Central memory CD8-positive, alpha-beta T cell (primary cell): Measurements from ENCODE around the gene LSAMP.

ENCODE experiments used
- ATAC-seq: fragments of 150-1000 bp; cut with Tn5 transposase; replicated peaks from 2 replicates; pipeline ENCODE4 v1.10.0; 2022; ENCODE audit warnings: mild to moderate bottlenecking, moderate FRiP score, moderate number of reproducible peaks; ENCODE audit not compliant: poor library complexity, severe bottlenecking; ENCODE audit errors: extremely low read depth
- DNase-seq, 2 donors: peaks; one replicate each; pipeline ENCODE4 v3.0.0; 2021; ENCODE audit warnings: low spot score in 2 of 2
- H3K27ac Mint-ChIP-seq: one replicate; pipeline ENCODE4 v1.8.0; 2022; ENCODE audit warnings: low read depth, mild to moderate bottlenecking, moderate library complexity, mixed read lengths
- H3K27me3 Mint-ChIP-seq: one replicate; pipeline ENCODE4 v1.8.0; 2022; ENCODE audit warnings: mixed read lengths
- H3K36me3 Mint-ChIP-seq: one replicate; pipeline ENCODE4 v1.8.0; 2022; ENCODE audit warnings: mild to moderate bottlenecking, moderate library complexity, mixed read lengths; ENCODE audit not compliant: insufficient read depth
- H3K4me1 Mint-ChIP-seq: one replicate; pipeline ENCODE4 v1.8.0; 2022; ENCODE audit warnings: mixed read lengths
- H3K4me3 Mint-ChIP-seq: one replicate; pipeline ENCODE4 v1.8.0; 2022; ENCODE audit warnings: mild to moderate bottlenecking, moderate library complexity, mixed read lengths
- H3K9me3 Mint-ChIP-seq: one replicate; pipeline ENCODE4 v1.8.0; 2022; ENCODE audit warnings: mixed read lengths

The LSAMP gene

DNA sequence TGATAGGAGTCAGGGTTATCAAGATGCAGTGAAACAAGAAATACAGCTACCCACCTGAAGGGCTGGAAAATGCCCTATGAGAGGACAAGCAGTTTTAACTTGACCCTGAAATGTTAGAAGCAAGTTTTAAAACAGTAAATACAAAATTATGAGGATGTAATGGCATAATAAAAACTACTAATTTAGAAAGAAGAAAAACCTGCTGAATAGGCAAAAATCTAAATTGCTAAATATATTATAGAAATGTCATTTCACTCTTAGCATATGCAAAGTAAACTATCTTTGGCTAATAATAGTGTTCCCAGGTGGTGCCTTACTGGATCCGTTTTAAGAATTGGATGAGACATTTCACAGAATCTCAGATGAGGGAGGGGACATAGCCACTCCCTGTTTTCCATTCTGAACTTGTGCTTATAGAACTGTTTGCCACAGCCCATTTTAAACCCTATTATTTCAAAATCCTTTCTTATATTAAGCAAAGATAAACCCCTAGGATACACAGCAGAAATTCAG, 294.6 kb downstream of the LSAMP start:
- Mint-ChIP-seq H3K27me3 (no peaks in the 10 kb centered on the region), H3K36me3 (peaks cover 1% of the 10 kb centered on the region), H3K9me3 (peaks cover 19% of the 10 kb centered on the region), H3K4me1 (no peaks in the 10 kb centered on the region), H3K27ac (no peak overlapping the region), H3K4me3 (no peak overlapping the region)
- ATAC-seq (no peak), DNase-seq (no peak)

DNA sequence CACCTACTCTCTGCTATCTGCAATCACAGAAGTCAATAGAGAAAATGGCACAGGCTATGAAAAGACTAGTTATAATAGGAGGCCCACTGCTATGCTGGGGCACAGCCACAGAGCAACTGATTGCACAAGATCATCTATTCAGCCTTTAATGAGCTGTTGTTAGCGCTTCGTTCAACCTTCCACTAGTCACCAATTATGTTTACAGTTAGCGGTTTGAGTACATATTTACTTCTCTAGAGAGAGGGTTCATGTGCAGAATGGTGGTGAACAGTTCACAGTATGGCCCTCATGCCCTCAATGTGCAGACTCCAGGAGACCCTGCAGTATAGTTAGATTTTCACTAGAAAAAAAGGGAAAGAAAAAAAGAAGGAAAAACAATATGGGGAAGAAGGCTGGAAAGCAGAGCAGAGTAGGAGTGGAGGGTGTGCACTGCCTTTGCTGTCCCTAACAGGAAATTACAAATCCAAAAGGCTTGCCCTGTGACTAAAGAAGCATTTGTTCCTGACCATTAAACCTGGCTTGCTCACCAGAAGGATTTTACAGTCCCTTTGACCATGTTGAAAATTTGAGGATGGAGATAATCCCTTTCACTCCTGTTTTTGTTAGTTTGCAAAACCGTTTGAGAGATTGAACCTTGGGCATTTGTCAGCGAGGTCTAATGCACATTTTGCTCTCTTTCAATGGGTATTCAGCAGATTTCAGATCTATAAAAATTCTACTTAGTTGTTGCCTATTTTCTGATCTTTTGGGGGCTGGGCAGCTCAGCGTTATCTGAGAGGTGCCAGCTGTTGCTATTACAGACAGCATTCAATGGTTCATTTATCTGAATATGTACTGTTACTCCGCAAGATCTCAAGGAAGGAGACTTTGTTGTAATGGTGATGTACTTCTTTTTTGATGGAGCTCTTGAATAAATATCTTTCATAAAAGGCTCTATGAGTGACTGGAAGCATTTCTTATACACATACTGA, 296.1 kb downstream of the LSAMP start:
- H3K4me1 Mint-ChIP-seq = no peaks in the 10 kb centered on the region
- H3K27ac Mint-ChIP-seq = no peak overlapping the region
- peaks cover 19% of the 10 kb centered on the region for H3K9me3 Mint-ChIP-seq
- H3K4me3 Mint-ChIP-seq = no peak overlapping the region
- peaks cover 1% of the 10 kb centered on the region for H3K36me3 Mint-ChIP-seq
- no peak for ATAC-seq
- H3K27me3 Mint-ChIP-seq = no peaks in the 10 kb centered on the region
- no peak for DNase-seq

DNA sequence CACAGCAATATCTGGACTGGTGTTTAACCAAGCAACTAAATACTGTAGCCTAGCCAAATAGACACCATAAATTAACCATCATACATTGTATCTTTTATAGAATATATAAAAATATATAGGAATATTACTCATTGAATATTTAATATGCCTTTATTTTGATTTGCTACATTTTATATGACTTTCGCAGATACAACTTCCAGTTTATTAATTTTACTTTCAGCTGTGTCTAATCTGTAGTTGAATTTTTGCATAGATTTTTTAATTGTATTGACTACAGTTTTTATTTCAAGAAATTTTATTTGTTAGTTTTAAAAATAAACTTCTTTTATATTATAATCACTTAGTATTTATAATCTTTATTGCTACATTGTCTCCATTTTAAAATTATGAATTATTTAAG, 299.7 kb downstream of the LSAMP start:
- no peaks in the 10 kb centered on the region for H3K4me1 Mint-ChIP-seq
- H3K27me3 Mint-ChIP-seq = no peaks in the 10 kb centered on the region
- H3K4me3 Mint-ChIP-seq = no peak overlapping the region
- DNase-seq (no peak), ATAC-seq (no peak)
- H3K9me3 Mint-ChIP-seq = peaks cover 14% of the 10 kb centered on the region
- peaks cover 1% of the 10 kb centered on the region for H3K36me3 Mint-ChIP-seq
- H3K27ac Mint-ChIP-seq = no peak overlapping the region

DNA sequence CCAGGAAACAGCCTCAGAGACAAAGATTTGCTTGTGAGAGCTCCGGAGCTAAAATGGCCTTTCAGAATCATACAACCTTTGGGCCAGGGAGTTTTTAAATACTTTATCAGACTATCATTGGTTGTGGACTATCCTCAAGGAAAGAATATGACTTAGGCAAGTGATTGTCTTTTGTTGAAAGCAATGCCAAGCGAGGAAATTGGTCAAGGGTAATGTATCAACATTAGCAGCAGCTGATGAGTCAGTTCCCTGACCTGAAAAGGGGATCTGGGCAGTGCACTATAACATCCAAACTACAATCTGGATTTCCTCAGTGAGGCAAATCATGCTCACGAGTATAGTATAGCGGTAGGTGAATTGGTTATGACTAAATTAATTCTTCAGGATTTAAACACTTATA, 303.6 kb downstream of the LSAMP start:
- no peak overlapping the region for H3K27ac Mint-ChIP-seq
- no peaks in the 10 kb centered on the region for H3K36me3 Mint-ChIP-seq
- ATAC-seq = no peak
- no peaks in the 10 kb centered on the region for H3K27me3 Mint-ChIP-seq
- no peak overlapping the region for H3K4me3 Mint-ChIP-seq
- no peak for DNase-seq
- H3K9me3 Mint-ChIP-seq = peaks cover 3% of the 10 kb centered on the region
- no peaks in the 10 kb centered on the region for H3K4me1 Mint-ChIP-seq

DNA sequence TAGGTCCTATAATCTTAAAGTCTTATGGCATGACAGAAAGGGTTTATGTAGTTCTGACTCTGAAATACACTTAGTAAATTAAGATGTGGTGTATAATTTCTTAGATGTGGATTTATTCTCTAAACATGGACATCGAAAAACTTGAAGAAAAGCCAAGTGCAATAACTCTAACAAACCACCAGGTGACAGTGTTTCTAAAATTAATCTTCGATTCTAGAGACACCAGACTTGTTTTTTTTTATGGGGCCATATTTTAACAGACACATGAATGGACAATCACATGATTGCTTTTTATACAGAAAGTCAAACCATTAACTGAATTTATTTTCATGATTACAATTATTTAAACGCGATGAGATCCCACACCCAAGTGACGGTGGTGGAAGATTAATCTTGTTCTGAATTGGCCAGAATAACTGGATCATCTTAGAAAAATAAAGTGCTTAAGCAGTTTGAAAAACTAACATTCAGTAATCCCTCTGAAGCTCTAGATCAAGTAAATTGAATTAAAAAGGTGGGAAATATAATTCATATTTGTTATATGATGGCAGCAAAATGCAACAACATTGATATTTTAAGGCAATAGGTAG, 305.1 kb downstream of the LSAMP start:
- H3K27me3 Mint-ChIP-seq = no peaks in the 10 kb centered on the region
- no peak for ATAC-seq
- no peaks in the 10 kb centered on the region for H3K9me3 Mint-ChIP-seq
- H3K4me3 Mint-ChIP-seq = no peak overlapping the region
- no peaks in the 10 kb centered on the region for H3K4me1 Mint-ChIP-seq
- DNase-seq = no peak
- H3K36me3 Mint-ChIP-seq = no peaks in the 10 kb centered on the region
- H3K27ac Mint-ChIP-seq = no peak overlapping the region

DNA sequence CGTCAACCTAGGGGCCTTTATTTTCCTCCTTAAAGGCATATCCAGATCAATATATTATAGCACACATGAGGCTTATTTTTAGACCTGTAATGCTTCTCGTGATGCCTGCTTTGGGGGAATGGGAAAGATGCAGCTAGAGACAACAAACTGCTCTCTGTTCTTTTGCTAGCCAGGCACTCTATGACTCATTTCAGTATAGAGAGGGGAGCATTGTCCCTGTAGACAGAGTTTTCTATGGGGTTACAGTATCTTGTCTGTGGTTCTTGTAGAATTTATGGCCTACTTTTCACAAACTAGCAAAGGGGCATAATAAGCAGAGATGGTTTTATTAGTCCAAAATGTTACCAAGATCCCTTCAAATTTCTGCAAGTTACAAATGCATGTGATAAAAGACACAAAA, 305.6 kb downstream of the LSAMP start:
- ATAC-seq = no peak
- Mint-ChIP-seq H3K4me3 (no peak overlapping the region), H3K36me3 (no peaks in the 10 kb centered on the region), H3K4me1 (no peaks in the 10 kb centered on the region), H3K27me3 (no peaks in the 10 kb centered on the region), H3K27ac (no peak overlapping the region), H3K9me3 (peaks cover 2% of the 10 kb centered on the region)
- DNase-seq = no peak

DNA sequence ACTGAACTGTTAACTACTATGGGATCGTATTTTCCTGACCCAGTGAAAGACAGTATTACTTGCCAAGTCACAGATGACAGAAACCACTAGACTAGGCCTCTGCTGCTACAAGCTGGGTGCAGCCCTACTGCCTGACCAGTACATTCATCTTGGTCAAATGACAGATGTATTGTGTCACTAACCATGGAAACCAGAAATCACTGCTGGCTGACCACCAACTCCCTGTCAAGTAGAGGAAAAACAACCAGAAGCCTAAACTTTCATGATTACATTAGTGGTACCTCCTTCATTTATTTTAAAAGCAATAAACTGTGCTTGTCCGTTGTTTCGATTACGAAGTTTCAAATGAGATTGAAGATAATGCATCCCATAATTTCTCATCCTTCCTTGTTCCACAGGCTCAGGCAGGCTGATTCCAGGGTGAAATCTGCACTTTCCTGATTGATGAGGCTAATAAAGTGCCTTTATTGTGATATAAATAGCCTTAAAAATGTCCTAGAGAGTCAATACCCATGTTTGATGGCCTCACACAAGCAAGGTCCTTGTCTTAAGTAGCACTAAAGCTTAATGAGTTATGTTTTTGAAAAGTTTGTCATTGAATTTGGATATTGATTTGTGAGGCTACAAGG, 309.7 kb downstream of the LSAMP start:
- no peaks in the 10 kb centered on the region for H3K36me3 Mint-ChIP-seq
- H3K4me1 Mint-ChIP-seq = no peaks in the 10 kb centered on the region
- H3K27ac Mint-ChIP-seq = no peak overlapping the region
- ATAC-seq (no peak), DNase-seq (no peak)
- no peak overlapping the region for H3K4me3 Mint-ChIP-seq
- H3K9me3 Mint-ChIP-seq = peaks cover 6% of the 10 kb centered on the region
- H3K27me3 Mint-ChIP-seq = no peaks in the 10 kb centered on the region

DNA sequence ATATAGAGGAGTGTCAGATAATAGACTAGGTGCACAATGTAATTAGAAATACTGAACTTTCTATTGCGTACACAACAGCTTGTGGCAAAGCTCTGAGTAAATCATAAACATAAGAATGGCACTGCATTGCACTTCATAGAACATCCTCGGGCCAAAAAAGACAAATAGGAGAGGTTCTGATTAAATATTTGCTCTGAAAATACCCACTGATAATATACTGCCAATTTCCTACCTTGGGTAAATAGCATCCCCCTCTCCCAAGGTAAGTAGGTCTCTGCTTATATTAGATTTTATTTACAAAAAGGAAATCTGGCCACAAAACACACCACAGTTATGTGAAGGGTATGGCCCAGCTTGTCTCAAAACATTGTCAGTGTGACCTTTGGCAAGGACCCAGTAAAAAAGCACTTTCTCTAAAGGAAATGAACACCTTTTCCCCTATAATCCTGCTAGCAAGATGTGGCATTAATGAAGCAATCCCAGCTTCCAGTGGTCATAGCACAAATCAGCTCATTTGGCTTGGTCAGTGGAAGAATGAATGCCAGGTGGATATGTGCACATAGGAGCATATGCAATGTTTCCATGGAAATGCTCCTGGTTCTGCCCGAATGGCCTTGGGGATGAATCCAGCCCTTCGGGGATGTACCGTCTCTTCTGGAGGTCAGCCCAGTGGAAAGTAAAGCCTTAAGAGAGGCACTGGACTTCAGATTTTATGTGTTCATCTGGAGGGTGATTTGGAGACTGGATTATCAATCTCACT, 315.9 kb downstream of the LSAMP start:
- ATAC-seq = no peak
- H3K4me3 Mint-ChIP-seq = no peak overlapping the region

DNA sequence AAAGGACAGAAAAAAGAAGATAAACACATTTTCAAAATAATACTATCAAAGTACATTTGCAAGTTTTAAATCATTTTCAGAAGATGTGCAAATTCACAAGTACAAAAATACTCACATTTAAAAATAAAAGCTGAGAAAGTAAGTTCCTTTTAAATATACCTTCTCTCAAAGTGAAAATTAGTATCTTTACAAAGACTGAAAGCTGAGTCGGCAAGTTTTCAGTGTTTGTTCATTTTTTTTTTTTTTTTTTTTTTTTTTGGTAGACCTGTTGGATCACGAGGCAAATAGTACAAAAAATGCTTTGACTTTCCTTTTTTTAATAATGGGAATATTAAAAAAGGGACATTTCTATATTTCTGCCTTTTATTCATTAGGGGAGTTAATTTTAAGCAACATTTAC, 317.8 kb downstream of the LSAMP start:
- Mint-ChIP-seq H3K36me3 (no peaks in the 10 kb centered on the region), H3K4me1 (no peaks in the 10 kb centered on the region), H3K4me3 (no peak overlapping the region), H3K27ac (no peak overlapping the region), H3K27me3 (no peaks in the 10 kb centered on the region), H3K9me3 (no peaks in the 10 kb centered on the region)
- no peak for DNase-seq
- no peak for ATAC-seq

More for the DNA sequence above, 315.9 kb downstream of the LSAMP start:
- no peaks in the 10 kb centered on the region for H3K4me1 Mint-ChIP-seq
- DNase-seq = no peak
- H3K9me3 Mint-ChIP-seq = peaks cover 1% of the 10 kb centered on the region
- H3K27ac Mint-ChIP-seq = no peak overlapping the region
- no peaks in the 10 kb centered on the region for H3K36me3 Mint-ChIP-seq
- no peaks in the 10 kb centered on the region for H3K27me3 Mint-ChIP-seq

DNA sequence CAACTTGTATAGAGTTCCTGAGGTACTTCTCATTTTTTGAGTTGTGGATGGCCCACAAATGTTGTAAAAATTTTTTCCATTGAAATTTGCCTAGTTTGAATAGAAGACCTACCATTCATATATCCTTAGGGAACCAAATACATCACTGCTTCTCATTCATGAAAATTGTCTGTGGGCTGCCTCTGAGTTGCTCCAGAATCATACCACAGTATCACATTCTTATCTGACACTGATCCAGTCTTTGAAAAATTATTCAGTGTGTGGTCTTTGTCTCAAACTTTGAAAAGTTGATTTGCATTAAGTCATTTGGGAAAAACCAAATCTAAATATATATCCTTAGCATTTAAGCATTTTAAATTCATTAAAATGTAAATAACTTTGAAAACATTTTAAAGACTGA, 321.1 kb downstream of the LSAMP start:
- no peaks in the 10 kb centered on the region for H3K27me3 Mint-ChIP-seq
- DNase-seq = no peak
- H3K4me1 Mint-ChIP-seq = no peaks in the 10 kb centered on the region
- no peak overlapping the region for H3K4me3 Mint-ChIP-seq
- H3K27ac Mint-ChIP-seq = no peak overlapping the region
- ATAC-seq = no peak
- no peaks in the 10 kb centered on the region for H3K9me3 Mint-ChIP-seq
- H3K36me3 Mint-ChIP-seq = no peaks in the 10 kb centered on the region

DNA sequence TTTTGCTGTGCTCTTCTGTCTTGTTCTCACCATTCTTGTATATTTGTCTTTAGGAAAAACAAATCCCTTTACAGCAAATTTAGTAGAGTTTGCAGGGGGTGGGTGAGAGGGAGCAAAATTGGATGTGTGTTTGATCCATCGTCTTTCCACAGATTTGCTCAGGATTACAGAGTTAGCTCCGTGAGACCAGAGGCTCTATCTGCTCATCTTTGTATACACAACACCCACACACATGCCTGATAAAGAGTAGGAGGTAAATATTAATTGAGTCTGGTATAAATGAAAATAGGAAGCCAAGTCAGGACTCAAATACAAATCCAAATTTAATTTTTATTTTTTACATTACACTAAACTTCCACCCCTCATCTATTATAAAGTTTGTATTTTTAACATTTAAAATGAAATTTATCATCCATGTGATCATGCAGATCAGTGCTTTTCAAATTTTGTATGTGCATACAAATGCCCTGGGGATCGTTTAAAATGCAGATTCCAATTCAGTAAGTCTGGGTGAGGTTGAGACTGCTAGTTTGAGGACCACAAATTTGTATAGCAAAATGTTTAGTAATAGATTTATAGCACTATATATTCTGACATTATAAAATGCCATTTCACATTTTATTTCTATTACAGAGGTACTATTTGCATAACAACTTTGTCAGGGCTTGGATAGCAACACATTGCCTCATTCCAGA, 326.7 kb downstream of the LSAMP start:
- DNase-seq (no peak), ATAC-seq (no peak)
- Mint-ChIP-seq H3K27me3 (no peaks in the 10 kb centered on the region), H3K36me3 (peaks cover 2% of the 10 kb centered on the region), H3K9me3 (peaks cover 5% of the 10 kb centered on the region), H3K4me3 (no peak overlapping the region), H3K4me1 (no peaks in the 10 kb centered on the region), H3K27ac (no peak overlapping the region)

DNA sequence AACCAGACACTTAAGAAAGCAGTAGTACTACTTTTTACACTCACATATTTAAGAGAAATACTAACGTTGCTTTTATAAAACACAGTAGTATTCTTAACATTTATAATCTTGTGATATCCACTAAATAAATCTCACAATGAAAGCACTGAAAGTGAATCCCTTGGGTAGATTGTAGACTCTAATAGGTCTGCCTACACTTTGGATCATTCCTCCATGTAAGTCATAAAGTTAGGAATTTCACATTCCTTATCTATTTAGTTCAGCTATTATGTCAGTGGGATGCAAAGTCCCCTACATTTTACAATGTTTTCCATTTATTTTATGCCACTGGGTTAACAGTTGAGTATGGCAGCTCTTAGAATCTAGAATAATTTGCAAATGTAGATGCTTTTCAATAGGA, 330.7 kb downstream of the LSAMP start:
- Mint-ChIP-seq H3K27ac (no peak overlapping the region), H3K9me3 (peaks cover 8% of the 10 kb centered on the region), H3K4me1 (no peaks in the 10 kb centered on the region), H3K27me3 (no peaks in the 10 kb centered on the region), H3K4me3 (no peak overlapping the region), H3K36me3 (peaks cover 2% of the 10 kb centered on the region)
- ATAC-seq = no peak
- no peak for DNase-seq
